Neural progenitor cell (in vitro differentiated cells): ENCODE data around the gene ABO. TPM values are rescaled to one million over a fixed set of nuclear protein-coding genes. Genes with fewer than 3 reads are reported as not detected.

ENCODE experiments used
- DNase-seq: peaks from one replicate; pipeline ENCODE4 v3.0.0-alpha.2; 2016; ENCODE audit warnings: low spot score
- H2AFZ ChIP-seq: fragments of 200-600 bp; sonication (generic); replicated peaks from 2 replicates; pipeline ENCODE4 v1.6.1; 2016; ENCODE audit warnings: antibody characterized with exemption
- H3F3A ChIP-seq: fragments of 200-600 bp; sonication (generic); 2 replicates; pipeline ENCODE4 v1.6.1; 2016; ENCODE audit warnings: antibody characterized with exemption, low read depth
- H3K27ac ChIP-seq: fragments of 200-600 bp; sonication (generic); 2 replicates; pipeline ENCODE4 v1.5.1; 2016; ENCODE audit warnings: mild to moderate bottlenecking
- H3K27me3 ChIP-seq: fragments of 200-600 bp; sonication (generic); 2 replicates; pipeline ENCODE4 v1.6.1; 2016; ENCODE audit warnings: mild to moderate bottlenecking, moderate library complexity
- H3K36me3 ChIP-seq: fragments of 200-600 bp; sonication (generic); 2 replicates; pipeline ENCODE4 v1.5.1; 2016
- H3K4me1 ChIP-seq: fragments of 200-600 bp; sonication (generic); 2 replicates; pipeline ENCODE4 v1.6.1; 2016; ENCODE audit warnings: mixed run types
- H3K4me2 ChIP-seq: fragments of 200-600 bp; sonication (generic); 2 replicates; pipeline ENCODE4 v1.6.1; 2016
- H3K4me3 ChIP-seq: fragments of 200-600 bp; sonication (generic); 2 replicates; pipeline ENCODE4 v1.5.1; 2016
- H3K79me2 ChIP-seq: fragments of 200-600 bp; sonication (generic); 2 replicates; pipeline ENCODE4 v1.6.1; 2016; ENCODE audit warnings: low read depth
- H3K9ac ChIP-seq: fragments of 200-600 bp; sonication (generic); 2 replicates; pipeline ENCODE4 v1.6.1; 2016
- H3K9me3 ChIP-seq: fragments of 200-600 bp; sonication (generic); 2 replicates; pipeline ENCODE4 v1.5.1; 2016; ENCODE audit warnings: low read depth
- H4K20me1 ChIP-seq: fragments of 200-600 bp; sonication (generic); 2 replicates; pipeline ENCODE4 v1.6.1; 2016; ENCODE audit warnings: low read depth
- H3K27ac Mint-ChIP-seq: 3 replicates; pipeline ENCODE4 v1.8.0; 2021; ENCODE audit warnings: mixed read lengths
- H3K27me3 Mint-ChIP-seq: 2 replicates; pipeline ENCODE4 v1.8.0; 2022; ENCODE audit warnings: low read depth, mild to moderate bottlenecking, inconsistent platforms, moderate library complexity, mixed read lengths; ENCODE audit not compliant: insufficient read depth
- H3K36me3 Mint-ChIP-seq: 3 replicates; pipeline ENCODE4 v1.8.0; 2021; ENCODE audit warnings: mixed read lengths
- H3K4me1 Mint-ChIP-seq: 3 replicates; pipeline ENCODE4 v1.8.0; 2021; ENCODE audit warnings: mixed read lengths
- H3K4me3 Mint-ChIP-seq: 3 replicates; pipeline ENCODE4 v1.8.0; 2021; ENCODE audit warnings: mild to moderate bottlenecking, moderate library complexity, mixed read lengths
- H3K9me3 Mint-ChIP-seq: 3 replicates; pipeline ENCODE4 v1.8.0; 2020; ENCODE audit warnings: mixed read lengths
- EZH2 ChIP-seq: fragments of 200-600 bp; sonication (generic); IDR thresholded peaks from 2 replicates; pipeline ENCODE4 v1.6.1; 2017; ENCODE audit warnings: antibody characterized with exemption, mild to moderate bottlenecking, moderate library complexity
- EZH2phosphoT487 ChIP-seq: fragments of 200-600 bp; sonication (generic); IDR thresholded peaks from 2 replicates; pipeline ENCODE4 v1.6.1; 2017; ENCODE audit warnings: antibody characterized with exemption
- total RNA-seq: library from RNA; depleted of rRNA; stranded (reverse); fragments of >200 nt; gene quantifications from 2 replicates; pipeline ENCODE4 v1.2.3, GENCODE V29; 2015; ENCODE audit warnings: low replicate concordance
- TF ChIP-seq, protein P1 (sequence below): fragments of 200-600 bp; sonication (generic); IDR thresholded peaks from 2 replicates; pipeline ENCODE4 v1.5.1; 2017; ENCODE audit warnings: antibody characterized with exemption, mild to moderate bottlenecking

ABO gene
- total RNA-seq, 1 donor from 2014 or later: not detected

DNA sequence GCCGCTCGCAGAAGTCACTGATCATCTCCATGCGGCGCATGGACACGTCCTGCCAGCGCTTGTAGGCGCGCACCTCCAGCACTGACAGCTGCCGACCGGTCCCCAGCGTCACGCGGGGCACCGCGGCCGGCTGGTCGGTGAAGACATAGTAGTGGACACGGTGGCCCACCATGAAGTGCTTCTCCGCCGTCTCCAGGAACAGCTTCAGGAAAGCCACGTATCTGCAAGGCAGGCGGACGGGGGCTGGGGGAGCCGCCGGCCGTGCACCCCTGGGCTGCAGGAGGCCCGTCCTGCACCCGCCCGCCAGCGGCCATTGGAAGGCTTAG is 18.9 kb downstream of the ABO start:
- H3K27ac ChIP-seq: no peak overlapping the region
- no peaks in the 10 kb centered on the region for H3K9me3 Mint-ChIP-seq
- no peaks in the 10 kb centered on the region for H3K36me3 ChIP-seq
- no peak overlapping the region for H3K4me2 ChIP-seq
- no peak for TF ChIP-seq EZH2phosphoT487
- TF ChIP-seq, protein P1, sequence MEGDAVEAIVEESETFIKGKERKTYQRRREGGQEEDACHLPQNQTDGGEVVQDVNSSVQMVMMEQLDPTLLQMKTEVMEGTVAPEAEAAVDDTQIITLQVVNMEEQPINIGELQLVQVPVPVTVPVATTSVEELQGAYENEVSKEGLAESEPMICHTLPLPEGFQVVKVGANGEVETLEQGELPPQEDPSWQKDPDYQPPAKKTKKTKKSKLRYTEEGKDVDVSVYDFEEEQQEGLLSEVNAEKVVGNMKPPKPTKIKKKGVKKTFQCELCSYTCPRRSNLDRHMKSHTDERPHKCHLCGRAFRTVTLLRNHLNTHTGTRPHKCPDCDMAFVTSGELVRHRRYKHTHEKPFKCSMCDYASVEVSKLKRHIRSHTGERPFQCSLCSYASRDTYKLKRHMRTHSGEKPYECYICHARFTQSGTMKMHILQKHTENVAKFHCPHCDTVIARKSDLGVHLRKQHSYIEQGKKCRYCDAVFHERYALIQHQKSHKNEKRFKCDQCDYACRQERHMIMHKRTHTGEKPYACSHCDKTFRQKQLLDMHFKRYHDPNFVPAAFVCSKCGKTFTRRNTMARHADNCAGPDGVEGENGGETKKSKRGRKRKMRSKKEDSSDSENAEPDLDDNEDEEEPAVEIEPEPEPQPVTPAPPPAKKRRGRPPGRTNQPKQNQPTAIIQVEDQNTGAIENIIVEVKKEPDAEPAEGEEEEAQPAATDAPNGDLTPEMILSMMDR: no peak
- no peak for TF ChIP-seq EZH2
- no peak overlapping the region for H2AFZ ChIP-seq
- H3K4me1 ChIP-seq: peaks cover 8% of the 10 kb centered on the region
- H3K4me1 Mint-ChIP-seq: peaks cover 3% of the 10 kb centered on the region
- no peak overlapping the region for H3K9ac ChIP-seq
- H3K27me3 Mint-ChIP-seq: peaks cover 6% of the 10 kb centered on the region
- H3K4me3 Mint-ChIP-seq: no peak overlapping the region
- H3F3A ChIP-seq: no peaks in the 10 kb centered on the region
- no peaks in the 10 kb centered on the region for H3K36me3 Mint-ChIP-seq
- H3K79me2 ChIP-seq: no peaks in the 10 kb centered on the region
- H3K4me3 ChIP-seq: no peak overlapping the region
- DNase-seq: no peak
- no peak overlapping the region for H3K27ac Mint-ChIP-seq
- no peaks in the 10 kb centered on the region for H4K20me1 ChIP-seq
- H3K9me3 ChIP-seq: no peaks in the 10 kb centered on the region
- H3K27me3 ChIP-seq: no peaks in the 10 kb centered on the region

DNA sequence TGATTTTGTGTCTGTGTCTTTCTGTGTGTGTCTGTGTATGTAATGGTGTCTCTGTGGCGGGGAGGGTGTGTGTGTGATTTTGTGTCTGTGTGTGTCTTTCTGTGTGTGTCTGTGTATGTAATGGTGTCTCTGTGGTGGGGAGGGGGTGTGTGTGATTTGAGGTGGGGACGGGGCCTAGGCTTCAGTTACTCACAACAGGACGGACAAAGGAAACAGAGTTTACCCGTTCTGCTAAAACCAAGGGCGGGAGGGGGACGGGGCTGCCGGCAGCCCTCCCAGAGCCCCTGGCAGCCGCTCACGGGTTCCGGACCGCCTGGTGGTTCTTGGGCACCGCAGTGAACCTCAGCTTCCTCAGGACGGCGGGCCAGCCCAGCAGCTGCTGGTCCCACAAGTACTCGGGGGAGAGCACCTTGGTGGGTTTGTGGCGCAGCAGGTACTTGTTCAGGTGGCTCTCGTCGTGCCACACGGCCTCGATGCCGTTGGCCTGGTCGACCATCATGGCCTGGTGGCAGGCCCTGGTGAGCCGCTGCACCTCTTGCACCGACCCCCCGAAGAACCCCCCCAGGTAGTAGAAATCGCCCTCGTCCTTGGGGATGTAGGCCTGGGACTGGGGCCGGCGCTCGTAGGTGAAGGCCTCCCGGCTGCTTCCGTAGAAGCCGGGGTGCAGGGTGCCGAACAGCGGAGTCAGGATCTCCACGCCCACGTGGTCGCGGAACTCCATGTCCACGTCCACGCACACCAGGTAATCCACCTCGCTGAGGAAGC is 19.4 kb downstream of the ABO start:
- Histone ChIP-seq H3K9me3 (no peaks in the 10 kb centered on the region), H3K27me3 (no peaks in the 10 kb centered on the region), H3K4me2 (no peak overlapping the region), H3K79me2 (no peaks in the 10 kb centered on the region), H4K20me1 (no peaks in the 10 kb centered on the region), H3K36me3 (no peaks in the 10 kb centered on the region), H2AFZ (no peak overlapping the region), H3F3A (no peaks in the 10 kb centered on the region), H3K9ac (no peak overlapping the region), H3K27ac (no peak overlapping the region), H3K4me1 (peaks cover 8% of the 10 kb centered on the region), H3K4me3 (no peak overlapping the region)
- Mint-ChIP-seq H3K27ac (no peak overlapping the region), H3K4me3 (no peak overlapping the region), H3K27me3 (peaks cover 6% of the 10 kb centered on the region), H3K4me1 (peaks cover 3% of the 10 kb centered on the region), H3K9me3 (no peaks in the 10 kb centered on the region), H3K36me3 (no peaks in the 10 kb centered on the region)
- no peak for DNase-seq
- TF ChIP-seq EZH2phosphoT487 (no peak), EZH2 (no peak)
- TF ChIP-seq, protein P1: no peak

DNA sequence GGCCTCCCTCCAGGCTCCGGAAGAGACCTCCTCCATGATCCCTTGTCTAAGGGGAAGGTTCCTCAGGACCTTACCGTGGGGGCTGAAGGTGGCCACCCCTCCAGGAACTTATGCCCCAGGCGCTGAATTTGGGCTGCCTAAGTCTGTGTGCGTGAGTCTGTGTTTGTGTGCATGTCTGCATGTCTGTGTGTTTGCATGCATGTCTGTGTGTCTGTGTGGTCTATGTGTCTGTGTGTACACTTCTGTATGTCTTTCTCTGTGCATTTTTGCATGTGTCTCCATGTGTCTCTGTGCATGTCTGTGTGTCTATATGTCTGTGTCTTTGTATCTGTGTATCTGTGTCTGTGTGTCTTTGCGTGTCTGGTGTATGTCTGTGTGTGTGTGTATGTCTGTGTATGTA is 20.5 kb downstream of the ABO start:
- Mint-ChIP-seq H3K27ac (no peak overlapping the region), H3K36me3 (no peaks in the 10 kb centered on the region), H3K27me3 (peaks cover 6% of the 10 kb centered on the region), H3K4me3 (no peak overlapping the region), H3K4me1 (peaks cover 6% of the 10 kb centered on the region), H3K9me3 (no peaks in the 10 kb centered on the region)
- Histone ChIP-seq H4K20me1 (no peaks in the 10 kb centered on the region), H2AFZ (no peak overlapping the region), H3K4me1 (peaks cover 17% of the 10 kb centered on the region), H3K4me3 (no peak overlapping the region), H3K27ac (no peak overlapping the region), H3K79me2 (no peaks in the 10 kb centered on the region), H3K36me3 (no peaks in the 10 kb centered on the region), H3F3A (no peaks in the 10 kb centered on the region), H3K9me3 (no peaks in the 10 kb centered on the region), H3K27me3 (peaks cover 7% of the 10 kb centered on the region), H3K9ac (no peak overlapping the region), H3K4me2 (no peak overlapping the region)
- DNase-seq: no peak
- no peak for TF ChIP-seq EZH2
- TF ChIP-seq, protein P1: no peak
- no peak for TF ChIP-seq EZH2phosphoT487
